CMK (cell line): Measurements from ENCODE around the gene APOD.
"Not testable (repeated sequence)": the region's sequence is repeated elsewhere in the genome, so short reads cannot be mapped to it uniquely, and the experiment has no call there.

Experiments used
- DNase-seq: peaks from one replicate; pipeline ENCODE4 v3.0.0-alpha.2; 2010; ENCODE audit warnings: low read depth

APOD gene

GRCh38 chr3:195617784-195618659, 34.3 kb upstream of the APOD start:
- DNase-seq, result not testable (repeated sequence)

DNA sequence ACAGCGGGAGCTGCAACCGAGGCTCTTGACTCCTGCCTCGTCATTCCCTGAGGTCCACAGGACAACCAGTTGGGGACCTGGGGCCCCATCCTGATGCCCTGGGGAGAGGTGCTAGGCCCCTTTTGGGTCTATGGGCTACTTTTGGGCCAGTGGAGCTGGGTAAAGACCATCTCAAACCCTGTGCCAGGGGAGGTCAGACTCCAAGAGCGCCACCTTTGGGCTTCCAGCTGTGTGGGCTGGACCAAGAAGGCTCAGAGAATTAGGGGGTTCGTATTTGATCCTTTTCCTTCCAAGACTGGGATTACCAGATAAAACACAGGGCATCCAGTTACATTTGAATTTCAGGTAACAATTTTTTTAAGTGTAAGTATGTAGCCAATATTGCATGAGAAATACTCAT, 33.4 kb upstream of the APOD start:
- not testable (repeated sequence) for DNase-seq

GRCh38 chr3:195616681-195617080, 32.9 kb upstream of the APOD start:
- no peak for DNase-seq

DNA sequence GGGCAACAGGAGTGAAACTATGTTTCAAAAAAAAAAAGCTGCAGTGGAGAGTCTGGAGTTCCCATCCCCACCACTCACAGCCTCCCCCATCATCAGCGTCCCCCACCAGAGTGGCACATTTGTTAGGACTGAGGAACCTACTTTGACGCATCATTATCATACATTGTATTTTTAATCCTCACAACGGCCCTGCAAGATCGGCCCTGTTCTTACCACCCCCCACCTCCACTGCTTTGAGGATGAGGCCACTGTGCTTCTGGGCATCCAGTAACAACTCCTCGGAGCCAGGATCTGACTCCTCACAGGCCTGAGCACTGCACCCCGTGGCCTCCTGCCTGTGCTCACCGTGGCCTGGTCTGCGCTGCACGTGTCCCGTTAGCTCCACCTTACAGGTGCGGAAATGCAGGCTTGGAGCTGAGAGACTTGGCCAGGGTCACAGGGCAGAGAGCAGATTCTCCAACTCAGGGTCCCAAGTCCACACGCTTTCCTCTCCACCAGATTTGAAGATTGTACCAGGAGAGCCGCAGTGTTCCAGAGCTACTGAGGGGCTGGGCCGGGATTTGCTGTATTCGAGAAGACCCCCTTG, 32.3 kb upstream of the APOD start:
- not testable (repeated sequence) for DNase-seq

DNA sequence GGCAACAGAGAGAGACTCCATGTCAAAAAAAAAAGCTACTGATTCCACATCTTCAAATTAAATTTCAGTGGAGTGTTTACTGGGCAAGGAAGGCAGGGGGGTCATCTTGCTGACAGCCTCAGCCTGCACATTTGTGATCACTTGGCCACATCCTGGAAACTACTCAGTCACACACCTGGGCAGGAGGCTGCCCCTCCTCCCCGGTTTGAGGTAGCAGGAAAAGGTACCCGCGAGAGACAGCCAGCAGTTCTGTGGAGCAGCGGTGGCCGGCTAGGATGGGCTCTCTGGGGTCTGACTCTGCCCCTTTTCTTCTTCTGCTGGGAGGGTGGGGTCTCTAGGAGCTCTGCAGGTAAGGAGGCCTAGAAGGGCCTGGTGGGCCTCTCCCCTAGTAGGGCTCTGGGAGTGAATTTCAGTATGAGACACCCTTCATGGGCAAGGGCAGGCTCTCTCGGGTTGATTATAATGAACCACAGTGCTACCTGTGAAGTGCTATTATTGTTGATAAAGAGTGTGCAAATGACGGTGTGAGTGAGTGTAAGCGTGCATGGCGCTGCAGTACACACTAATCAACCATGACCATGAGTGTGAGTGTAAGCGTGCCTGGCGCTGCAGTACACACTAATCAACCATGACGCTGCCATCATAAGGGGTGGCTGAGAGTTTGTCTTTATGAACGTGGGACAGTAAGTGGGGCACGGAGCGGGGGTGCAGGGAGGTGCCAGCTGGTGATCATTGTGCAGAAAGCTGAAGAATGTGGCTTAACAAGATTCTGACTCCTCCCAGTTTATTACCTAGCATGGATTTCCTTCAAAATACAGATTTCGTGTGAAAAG, 31.1 kb upstream of the APOD start:
- not testable (repeated sequence) for DNase-seq

GRCh38 chr3:195613468-195614069, 29.8 kb upstream of the APOD start:
- DNase-seq, result no peak

GRCh38 chr3:195612075-195612800, 28.5 kb upstream of the APOD start:
- DNase-seq, result no peak

- DNase-seq, result no peak
Measured at GRCh38 chr3:195609229-195609628, 25.5 kb upstream of the APOD start.

- not testable (repeated sequence) for DNase-seq
Measured at GRCh38 chr3:195601785-195602184, 18.0 kb upstream of the APOD start.

- no peak for DNase-seq
Measured at GRCh38 chr3:195601382-195601781, 17.6 kb upstream of the APOD start.

DNA sequence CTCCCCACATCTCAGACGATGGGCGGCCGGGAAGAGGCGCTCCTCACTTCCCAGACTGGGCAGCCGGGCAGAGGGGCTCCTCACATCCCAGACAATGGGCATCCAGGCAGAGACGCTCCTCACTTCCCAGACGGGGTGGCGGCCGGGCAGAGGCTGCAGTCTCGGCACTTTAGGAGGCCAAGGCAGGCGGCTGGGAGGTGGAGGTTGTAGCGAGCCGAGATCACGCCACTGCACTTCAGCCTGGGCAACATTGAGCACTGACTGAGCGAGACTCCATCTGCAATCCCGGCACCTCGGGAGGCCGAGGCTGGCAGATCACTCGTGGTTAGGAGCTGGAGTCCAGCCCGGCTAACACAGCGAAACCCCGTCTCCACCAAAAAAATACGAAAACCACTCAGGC, 16.2 kb upstream of the APOD start:
- DNase-seq, result not testable (repeated sequence)

DNA sequence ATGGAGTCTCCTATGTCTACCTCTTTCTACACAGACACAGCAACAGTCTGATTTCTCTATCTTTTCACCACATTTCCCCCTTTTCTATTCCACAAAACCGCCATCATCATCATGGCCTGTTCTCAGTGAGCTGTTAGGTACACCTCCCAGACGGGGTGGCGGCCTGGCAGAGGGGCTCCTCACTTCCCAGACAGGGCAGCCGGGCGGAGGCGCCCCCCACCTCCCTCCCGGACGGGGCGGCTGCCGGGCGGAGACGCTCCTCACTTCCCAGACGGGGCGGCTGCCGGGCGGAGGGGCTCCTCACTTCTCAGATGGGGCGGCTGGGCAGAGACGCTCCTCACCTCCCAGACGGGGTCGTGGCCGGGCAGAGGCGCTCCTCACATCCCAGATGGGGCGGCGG, 15.8 kb upstream of the APOD start:
- DNase-seq, result not testable (repeated sequence)

DNA sequence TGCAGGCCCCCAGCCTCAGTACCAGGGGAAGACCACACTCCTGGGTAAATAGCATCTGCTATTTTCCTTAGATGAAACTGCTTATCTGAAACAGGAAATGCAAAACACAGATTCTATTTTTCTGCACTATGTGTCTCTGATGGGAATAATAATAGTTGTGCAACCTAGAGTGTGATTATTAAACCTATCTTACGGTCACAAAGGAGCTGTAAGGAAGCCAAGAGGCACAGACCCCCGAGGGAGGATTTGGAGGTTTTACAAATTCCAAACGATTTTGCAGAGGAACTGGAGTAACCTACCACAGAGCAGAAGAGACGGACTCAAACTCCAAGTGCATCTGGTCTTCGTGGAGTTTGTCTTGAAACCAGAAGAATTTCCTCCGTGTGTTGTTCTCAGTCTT, 14.1 kb upstream of the APOD start:
- no peak for DNase-seq

DNA sequence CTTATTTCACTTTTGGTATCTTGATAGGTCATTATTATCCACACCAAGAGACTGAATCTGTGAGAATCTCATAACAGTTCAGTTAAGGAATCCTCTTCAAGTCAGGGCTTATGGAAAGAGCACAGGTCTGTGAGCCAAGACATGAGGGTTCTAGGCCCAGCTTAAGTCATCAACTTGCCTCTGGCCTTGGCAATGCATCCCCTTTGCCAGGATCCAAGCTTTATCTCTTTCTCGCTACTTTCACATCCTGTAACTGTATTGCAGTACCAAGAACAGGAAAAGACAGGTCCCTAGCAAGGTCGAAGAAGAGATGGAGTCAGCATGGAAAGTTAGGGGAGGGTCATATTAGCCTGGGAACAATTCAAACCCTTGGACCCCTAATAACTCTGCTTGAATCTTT, 13.5 kb upstream of the APOD start:
- no peak for DNase-seq

DNA sequence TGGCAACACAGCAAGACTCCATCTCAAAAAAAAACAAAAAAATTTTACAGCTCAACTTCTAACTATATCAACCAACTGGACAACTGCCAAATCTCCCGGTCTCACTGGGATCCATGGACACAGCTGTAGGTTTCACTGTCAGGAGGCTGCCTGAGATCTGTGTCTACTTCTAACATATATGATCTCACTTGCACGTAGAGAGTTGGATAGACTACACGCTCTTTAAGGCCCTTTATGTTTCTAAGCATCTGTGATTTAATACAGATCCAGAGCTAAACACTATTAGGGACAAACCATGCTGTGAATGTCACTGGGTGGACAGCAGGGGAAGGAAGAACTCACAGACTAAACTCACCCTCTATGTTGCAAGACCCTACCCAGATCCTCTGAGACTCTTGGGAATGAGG, 13.0 kb upstream of the APOD start:
- no peak for DNase-seq

DNA sequence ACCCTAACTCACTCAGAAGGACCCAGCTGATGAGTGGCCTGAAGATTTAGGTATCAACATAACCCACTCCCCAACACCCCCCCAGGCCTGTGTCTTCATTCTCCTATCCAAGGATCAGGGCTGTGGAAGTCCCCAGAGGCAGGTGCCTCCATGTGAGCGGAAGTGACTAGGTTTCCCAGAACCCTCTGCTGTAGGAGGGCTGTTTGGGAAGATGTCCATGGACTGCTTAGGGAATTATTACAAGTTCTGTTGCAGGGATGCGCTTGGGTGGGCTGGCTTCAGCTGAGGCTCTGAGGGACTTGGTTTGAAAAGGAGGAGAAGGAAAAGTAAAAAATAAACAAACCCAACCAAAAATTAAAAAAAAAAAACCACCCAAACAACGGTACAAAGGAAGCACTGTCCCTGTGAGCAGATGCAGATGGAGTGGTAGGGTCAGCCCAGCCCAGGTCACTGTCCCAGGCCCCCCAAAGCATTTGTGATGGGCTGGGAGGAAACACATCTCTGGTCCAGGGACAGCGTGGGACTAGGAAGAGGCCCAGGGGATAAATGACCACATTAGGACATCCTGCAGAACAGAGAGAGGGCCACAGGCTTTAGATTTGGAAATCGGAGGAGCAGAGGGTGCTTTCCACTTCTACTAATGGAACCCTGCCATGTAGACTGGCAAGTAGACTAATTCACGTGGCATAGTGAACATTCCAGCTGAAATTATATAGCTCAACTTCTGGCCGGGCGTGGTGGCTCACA, 12.2 kb upstream of the APOD start:
- DNase-seq, result no peak

- DNase-seq, result no peak
Measured at GRCh38 chr3:195591852-195592251, 8.1 kb upstream of the APOD start.

GRCh38 chr3:195591220-195591619, 7.5 kb upstream of the APOD start:
- DNase-seq, result no peak

DNA sequence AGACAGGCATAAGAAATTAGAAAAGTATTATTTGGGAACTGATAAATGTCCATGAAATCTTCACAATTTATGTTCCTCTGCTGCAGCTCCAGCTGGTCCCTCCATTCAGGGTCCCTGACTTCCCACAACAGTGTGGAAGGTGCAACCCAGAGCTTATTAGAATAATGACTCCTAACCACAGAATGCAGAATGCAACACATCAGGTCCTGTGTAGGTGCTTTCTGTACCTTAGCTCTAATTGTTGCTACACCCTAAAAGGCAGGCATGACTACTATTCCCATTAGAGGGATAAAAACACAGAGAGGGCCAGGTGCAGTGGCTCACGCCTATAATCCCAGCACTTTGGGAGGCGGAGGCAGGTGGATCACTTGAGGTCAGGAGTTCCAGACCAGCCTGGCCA, 6.6 kb upstream of the APOD start:
- DNase-seq, result not testable (repeated sequence)

- not testable (repeated sequence) for DNase-seq
Measured at GRCh38 chr3:195589796-195590195, 6.1 kb upstream of the APOD start.

DNA sequence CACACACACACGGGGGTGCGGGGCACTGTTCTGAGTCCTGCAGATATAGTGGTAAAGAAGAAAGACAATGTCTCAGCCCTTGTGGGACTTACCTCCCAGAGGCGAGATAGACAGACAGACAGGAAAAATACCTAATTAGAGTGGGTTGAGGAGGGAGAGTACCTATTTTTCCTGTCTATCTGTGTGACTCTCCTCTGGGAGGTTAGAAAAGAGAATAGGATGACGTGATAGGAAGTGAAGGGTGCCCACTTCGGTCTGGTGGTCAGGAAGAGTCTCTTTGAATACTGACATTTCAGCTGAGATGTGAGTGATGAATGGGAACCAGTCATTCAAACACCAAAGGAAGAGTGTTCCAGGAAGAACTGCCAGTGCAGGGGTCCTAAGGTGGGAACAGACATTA, 4.1 kb upstream of the APOD start:
- DNase-seq, result no peak
